ENCODE results near the gene SH3PXD2A.

The SH3PXD2A gene

DNA sequence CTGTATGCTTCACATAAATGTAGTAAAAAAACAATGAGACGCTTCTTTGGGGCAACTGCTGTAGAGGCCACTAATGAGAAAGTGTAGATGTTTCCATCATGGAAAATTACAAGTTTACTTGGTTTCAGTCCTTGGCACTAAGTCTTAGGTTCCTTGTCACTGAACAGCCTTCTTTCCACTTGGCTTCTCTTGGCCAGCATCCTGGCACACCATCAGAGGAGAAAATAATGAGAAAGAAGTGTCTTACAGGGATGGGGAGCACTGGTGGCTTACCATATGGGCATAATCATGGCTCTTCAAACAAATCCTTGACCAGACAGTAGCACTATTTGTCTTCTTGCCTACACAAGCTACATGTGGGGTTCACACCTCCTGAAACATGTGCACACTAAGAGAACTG, 22.5 kb upstream of the SH3PXD2A start:
- ATAC-seq, result no peak

DNA sequence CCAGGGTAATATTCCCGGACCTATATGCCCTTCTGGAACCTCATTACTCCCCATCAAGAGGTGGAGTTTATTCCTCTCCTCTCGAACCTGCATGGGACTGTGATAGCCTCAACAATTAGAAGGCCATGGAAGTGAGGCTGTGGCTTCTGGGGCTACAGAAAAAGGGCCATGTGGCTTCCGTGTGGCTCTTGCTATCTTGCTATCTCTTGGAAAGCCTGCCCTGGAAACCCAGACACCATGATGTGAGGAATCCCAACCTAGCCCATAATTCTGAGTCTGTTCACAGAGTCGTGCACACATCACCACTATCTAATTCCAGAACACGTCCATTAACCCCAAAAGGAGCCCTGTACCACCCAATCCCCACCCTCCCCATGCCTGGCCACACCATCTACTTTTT, 20.8 kb upstream of the SH3PXD2A start:
- ATAC-seq, result no peak

DNA sequence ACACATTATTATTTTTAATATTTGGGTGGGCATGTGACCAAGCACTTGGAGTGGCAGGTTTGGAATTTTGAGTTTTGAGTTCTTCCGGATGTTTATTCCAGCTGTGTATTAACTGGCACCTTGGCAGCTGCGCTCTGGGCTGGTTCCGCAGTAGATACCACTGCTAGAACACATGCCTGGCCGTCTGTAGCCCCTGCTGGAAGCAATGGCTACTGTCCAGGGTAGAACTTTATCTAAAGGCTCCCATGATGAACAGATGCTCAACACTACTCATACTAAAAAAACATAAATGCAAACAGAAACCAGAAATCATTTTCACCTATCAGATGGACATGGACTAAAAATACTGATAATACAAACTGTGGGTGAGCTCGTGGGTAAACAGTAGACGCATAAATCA, 19.4 kb upstream of the SH3PXD2A start:
- no peak for ATAC-seq

DNA sequence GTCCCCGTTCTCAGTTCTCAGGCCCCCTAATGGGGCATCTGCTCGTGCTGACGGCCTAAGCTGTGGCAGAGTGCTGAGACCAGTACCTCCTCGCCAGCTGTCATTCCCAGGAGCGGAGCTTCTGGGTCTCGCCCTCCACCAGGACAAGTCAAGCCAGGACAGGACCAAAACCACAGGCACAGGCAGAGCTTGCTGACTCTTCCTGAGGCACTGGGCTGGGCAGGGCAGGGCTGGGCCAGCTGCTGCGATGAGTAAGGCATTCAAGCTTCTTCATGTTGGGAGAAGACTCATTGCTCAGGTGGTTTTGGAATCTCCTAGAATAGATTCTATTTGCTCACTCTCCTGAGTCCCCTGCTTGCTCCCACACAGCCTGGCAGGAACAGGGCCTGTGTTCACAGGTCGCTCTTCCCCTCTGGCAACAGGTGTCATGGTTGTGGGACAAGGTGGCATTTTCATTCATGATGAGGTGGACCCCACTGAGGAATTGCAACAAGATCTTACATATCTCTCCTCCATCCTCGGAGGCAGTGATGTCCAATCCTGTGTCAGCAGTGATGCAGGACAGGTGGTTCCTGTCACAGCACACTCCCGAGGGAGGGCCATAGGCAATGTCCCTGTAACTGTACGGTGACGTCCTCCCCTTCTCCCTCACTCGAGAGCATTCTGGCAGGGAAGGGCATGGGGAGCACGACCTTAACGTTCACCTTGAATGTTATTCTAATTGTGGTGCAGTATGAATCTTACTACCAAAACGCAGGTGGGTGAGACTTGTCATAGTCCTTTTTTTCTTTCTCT, 17.0 kb upstream of the SH3PXD2A start:
- ATAC-seq, result no peak

DNA sequence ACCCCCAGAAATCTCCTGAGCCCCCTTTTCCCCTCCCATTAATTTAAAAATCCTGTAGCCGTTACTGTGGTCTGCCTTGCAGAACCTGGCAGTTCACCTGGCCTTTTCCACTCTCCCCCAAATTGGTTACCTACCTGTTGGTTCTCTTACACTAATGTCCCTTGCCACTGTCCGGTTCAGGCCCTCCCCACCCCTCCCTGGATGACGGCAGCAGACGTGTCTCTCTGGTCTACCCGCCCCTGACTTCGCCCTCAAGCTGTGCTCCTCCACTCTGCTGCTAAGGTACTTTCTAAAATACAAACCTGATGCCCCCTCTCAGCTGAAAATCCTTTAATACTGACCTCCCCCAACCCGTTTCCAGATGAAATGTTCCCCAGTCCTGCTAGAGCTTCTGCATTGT, 15.6 kb upstream of the SH3PXD2A start:
- ATAC-seq, result no peak

DNA sequence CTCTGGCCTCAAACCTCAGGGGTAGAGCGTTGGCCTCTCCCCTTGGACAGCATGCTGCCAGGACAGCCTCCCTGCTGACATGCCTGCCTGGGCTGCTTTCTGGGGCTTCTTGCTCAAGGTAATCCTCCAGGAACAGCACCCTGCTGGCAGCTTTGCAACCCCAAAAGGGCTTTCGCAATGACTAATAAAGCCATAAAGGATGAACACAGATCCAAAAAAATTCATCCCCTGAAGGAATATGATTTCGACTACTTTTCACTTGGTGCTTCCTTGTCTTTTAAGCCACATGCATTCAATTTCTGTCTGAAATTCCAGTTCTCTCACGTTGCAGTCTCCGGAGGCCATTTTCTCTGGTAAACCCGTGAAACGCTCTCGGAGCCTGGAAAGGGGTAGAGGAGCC, 15.1 kb upstream of the SH3PXD2A start:
- ATAC-seq, result no peak

DNA sequence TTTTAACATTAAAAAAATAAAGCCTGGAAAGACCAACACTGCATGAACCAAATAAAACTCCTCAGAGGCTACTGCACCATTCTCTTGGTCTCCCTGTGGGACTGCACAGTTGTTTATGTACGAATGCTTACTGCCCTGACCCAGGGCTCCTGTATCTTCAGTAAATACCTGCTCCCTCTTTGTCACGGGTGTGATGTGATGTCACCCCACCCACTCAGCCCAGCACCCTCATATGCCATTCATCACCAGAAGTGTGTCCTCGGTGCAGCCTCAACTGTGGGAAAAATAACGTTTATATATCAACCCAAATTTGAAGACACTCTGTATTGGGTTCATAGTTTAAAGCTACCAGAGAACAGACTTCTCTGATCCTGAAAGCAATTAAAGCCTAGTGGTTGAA, 14.0 kb upstream of the SH3PXD2A start:
- ATAC-seq, result no peak

DNA sequence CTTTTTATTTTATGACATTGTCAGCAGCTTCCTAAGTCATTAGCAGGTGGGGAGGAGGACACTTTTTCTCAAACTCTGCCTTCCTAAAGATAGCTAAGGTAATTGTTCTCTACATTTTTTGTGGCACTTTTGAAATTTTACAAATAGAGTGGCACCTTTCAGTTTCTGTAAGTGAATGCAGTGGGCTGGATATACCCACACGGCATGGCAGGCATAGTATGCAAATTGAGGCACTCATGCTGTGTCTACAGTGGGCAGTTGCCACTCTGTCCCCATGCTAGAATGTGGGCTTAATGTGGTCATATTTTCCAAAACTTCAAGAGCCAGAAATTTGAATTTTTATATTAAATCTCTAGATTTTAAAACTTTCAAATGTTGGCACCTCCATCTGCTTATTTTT, 12.8 kb upstream of the SH3PXD2A start:
- no peak for ATAC-seq

DNA sequence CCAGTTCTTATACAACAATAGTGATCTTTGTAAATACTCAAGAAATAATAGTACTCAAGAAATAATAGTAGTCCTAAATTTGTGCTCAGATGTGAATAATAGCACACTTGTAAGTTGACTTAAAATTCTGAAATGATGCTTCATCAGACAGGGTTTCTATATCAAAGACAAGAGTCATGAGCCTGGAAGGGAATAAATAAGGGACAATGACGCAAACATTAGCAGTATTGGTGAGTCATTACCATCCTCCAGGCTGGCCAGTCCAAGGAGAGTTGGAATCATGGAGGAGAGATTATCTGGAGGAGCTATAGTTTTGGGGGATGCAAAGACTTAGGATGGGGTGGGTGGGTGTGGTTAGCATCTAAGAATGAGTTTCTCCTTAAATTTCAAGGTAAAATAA, 6.1 kb upstream of the SH3PXD2A start:
- ATAC-seq, result no peak

DNA sequence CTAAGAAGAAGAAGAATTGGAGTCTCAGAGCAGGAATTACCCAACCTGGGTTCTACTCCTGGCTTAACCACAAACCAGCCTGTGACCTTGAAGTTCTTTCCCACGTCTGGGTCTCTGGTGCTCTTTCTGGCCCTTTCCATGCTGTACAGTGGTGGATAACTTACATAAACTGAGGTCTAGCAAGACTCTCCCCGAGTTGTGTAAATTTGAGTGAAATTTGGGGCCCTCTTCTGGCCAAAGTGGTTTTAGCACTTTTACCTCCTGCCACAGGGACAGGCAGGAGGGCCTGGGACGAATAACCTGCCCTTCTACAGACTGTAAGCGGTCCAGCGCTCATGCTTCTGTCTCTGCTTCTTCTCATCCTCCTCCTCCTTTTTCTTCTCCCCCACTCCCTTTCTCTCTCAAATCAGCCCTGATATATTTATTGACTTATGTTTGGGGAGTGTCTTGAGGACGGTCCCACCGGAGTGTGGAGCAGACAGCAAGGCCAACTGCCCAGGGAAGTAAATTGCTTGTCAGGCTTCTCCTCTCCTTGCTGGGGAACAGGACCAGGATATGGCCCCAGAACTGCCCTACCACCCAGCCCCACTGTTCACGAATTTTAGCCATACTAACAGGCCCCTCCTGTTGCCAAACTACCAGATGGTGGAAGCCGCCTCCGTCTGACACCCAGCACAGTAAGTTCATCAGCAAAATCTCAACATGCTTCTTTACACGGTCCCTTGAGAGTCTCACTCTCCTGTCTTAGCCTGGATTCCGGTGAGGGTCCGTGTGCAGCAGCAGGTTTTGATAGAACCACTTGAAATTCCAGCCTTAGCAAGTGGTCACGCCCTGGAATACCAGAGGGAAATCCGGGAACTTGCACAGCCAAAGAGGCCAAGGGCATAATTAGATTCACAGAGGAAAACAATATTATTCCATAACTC, 4.0 kb upstream of the SH3PXD2A start:
- peak; percentile 54 to 59 for ATAC-seq

DNA sequence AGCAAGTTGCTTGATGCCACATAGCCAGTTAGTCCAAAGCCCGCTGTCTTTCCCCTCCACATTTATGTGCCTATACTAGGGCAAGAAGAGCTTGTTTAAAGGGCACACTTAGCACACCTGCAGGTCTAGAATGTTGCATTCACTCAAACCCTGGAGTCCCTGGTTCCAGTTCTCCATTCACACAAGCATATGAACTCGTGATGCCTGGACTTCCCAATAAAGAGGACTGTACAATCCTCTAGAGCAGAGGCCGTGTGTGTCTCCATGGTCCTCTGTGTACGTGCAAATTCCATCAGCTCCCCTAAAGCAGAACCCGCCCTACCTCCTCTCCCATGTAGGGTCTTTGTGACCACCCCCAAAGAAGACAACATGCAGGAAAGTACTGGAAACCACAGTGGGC, 3.0 kb upstream of the SH3PXD2A start:
- no peak for ATAC-seq

DNA sequence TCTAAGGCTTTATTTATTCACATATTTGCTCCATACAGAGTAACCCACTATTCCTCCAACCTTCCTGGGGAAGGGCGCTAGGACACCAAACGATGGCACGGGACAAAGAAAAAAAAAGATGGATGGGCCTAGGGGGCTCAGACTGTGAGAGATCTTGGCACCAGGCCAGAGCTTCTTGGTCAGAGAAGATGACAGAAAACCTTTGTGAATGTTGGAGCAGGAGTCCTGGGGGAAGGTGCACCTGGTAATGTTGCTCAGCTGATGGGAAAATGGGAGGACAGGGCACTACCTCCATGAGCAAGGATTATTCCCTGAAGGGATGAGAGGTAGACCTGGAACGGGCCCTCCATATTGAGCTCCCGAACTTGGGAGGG, 1.4 kb upstream of the SH3PXD2A start:
- ATAC-seq, result no peak

DNA sequence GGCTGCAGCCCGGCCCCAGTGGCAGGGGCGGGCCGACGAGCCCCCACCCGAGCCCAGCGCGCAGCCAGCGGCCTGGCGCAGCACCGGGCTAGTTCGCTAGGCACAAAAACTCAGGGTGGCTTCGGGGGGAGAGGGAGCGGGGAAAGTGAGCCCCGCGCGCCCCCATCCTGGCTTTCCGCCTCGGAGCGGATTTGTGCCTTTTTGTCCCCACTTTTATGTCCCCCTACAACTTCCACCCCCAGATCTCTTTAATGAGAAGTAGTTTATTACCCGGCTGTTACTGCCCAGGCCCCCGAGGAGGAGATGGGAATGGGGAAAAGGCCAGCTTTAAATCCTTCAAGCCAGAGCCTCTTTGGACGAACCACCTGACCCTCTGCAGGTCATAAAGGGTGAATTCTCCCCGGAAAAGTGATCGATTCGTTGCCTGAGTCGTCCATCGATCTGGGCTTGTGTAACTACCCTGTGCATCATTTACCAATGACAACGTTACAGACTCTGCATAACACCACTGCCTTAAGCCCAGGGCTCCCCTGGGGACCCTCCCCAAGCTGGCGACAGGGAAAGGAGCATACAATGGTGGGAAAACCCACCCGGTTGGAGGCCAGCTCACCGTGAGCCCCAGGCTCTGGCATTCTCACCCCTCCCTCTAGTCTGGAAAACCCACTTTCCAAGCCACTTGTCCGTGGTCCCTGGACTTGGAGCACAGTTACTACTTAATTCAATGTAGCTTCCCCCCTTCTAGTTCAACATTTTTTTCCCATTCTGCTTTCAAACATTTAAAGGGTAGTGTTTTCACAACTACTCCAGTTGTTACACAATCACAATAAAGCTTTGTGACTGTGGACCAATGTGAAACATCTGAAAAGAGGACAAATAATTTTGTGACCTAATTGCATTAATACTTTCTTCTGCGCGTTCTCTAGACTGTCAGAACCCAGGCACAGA, 748 bp upstream of the SH3PXD2A start:
- no peak for ATAC-seq

DNA sequence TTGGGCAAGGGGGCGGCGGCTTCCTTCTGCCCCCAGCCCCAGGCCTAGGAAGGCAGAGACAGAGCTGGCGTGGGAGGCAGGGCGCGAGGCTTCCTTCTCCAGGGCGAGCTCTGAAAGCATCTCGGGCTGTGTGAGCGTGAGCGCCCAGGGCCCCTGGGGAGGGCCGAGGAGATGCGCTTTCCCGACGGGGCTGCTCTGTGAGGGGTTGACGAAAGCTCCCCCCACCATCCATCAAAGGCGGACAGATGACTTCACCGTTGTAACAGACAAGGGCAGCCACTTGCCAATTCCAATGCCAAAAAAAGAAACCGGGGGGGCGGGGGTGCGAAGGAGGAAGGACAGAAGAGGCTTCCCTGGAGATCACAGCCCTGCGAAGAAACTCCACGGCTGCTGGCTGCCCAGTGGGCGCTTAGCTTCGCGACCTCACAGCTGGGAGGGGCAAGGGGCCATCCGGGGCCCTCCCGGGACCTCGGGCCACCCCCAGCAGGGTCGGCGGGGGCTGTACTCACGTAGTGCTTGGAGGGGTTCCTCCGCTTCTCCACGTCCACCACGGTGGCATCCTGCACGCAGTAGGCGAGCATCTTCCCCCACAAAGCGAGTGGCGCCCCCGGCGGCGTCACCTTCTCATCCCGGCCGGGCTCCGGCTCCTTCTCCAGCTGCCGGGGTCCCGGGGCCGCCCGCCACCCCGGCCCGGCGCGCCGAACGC, 537 bp downstream of the SH3PXD2A start:
- ATAC-seq, result peak; percentile 32 to 48

DNA sequence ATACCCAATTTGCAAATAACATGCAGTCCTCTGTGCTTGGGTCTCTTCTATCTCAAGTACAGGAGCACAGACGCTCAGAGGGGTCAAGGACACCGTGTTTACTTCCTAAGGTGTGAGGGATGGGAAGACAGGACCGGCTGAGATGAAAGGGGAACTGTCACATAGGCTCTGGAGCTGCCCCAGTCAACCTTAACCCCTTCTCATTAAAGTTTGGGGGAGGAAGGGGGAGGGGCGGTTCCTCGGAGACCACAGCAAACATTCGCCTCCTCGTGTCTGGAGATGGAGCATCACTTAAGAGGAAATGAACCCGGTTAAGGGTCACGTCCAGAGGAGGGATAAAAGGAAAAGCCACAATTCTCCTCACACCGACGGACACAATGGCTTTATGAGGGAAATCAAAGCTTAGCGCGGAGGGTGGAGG, 1.1 kb downstream of the SH3PXD2A start:
- no peak for ATAC-seq

DNA sequence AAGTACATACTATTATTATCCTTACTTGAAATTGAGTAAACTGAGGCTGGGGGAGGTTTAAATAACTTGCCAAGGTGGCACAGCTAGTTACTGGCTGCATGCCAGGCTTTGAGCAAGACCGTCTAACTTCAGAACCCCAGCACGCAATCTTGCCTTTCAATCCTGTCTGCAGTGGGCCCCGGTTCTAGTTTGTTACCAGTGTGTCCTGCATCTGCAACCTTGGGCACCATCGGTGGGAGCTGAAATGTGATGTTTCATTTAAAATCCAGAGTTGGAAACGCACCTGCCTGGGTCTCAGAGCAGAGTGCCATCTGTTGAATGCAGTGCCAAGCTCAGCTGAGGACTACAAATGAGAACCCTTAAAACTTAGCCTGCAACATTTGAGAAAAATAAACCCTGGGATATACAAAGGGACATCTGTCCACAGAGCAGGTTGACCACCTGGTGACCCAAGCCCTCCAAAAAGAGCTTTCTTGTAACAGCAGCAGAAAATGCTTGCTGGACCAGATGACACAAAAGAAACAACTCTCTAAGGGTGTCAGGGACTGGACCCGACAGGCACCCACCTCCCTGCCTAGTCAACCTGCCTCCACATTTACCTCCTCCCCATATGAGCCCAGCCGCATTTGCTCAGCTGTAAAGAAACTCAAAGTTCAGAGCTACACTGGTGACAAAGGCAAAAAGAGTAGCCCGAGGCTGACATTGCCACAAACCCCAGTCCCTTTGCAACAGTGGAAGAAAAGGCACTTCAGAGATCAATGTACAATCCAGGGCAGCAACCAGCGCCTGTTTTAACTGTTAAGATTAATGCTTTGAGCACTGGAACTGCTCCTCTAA, 1.7 kb downstream of the SH3PXD2A start:
- no peak for ATAC-seq

DNA sequence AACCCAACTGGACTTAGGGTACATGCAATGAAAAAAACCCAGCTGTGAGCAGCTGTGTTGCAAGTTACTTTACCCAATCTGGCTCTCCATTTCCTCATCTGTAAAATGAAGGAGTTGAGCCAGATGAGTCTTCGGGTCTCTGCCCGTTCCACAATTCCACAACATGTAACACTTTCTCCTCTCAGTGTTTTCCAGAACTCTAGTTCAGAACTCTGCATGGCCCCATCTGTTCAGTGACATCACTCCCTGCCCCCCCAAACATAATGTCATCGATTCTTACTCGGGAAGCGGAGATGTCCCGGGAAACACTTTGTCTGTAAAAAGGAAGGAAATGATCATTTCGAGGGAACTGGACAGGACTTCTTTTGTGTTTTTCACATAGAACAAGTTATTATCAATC, 2.5 kb downstream of the SH3PXD2A start:
- no peak for ATAC-seq

DNA sequence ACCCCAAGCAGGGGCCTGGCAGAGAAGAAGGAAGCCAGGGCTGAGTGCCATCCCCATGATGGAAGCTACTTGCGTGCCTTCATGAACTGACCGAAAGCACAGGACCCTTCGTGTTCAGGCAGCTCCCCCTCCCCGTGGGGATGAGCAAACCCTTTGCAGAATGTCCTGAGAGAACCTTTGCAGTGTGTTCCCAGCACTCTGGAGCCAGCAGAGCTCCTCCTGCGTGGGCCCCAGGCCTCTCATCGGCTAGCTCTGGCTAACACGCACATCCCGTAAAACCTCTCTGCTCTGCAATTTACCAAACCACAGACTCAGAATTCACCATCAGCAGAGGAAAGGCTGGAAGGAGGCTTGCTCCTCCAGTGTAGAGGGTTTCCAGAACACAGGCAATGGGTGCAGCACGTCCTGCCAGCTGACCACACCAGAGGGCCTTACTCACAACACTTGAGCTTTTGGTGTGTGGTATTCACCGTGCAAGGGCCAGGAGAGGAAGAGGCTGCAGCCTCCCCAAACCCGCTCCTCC, 3.1 kb downstream of the SH3PXD2A start:
- no peak for ATAC-seq

DNA sequence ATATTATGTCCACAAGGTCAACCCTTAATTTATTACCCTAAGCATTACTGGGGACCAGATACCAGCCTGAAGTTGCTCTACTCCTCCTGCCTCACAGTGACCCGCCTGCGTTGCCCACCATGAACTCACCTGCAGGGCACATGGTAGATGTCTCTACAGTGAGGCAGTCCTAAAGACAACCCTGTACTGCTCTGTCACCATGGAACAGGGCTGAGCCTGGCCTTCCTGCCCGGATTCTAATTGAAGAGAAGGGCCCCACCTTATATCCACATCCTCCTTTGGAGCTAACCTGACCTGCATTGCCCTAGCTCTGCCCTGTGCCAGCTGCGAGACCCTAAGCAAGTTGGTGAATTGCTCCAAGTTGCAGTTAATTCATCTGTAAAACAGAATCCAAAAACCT, 4.1 kb downstream of the SH3PXD2A start:
- ATAC-seq, result no peak

DNA sequence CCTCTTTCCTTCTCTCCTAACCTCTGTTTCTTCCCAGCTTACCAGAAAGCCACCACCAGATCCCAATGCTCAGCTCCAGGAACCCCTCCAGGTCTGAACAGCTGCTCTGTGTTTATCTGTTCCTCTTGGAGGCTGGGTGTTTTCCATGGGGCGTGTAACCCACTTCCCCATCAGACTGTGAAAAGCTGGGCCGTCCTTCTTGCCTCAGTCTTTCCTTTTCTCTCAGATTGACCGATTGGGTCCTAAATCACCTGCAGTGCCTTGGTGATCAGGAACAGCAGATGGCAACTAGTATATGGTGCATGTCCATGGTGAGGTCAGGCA, 4.8 kb downstream of the SH3PXD2A start:
- no peak for ATAC-seq

DNA sequence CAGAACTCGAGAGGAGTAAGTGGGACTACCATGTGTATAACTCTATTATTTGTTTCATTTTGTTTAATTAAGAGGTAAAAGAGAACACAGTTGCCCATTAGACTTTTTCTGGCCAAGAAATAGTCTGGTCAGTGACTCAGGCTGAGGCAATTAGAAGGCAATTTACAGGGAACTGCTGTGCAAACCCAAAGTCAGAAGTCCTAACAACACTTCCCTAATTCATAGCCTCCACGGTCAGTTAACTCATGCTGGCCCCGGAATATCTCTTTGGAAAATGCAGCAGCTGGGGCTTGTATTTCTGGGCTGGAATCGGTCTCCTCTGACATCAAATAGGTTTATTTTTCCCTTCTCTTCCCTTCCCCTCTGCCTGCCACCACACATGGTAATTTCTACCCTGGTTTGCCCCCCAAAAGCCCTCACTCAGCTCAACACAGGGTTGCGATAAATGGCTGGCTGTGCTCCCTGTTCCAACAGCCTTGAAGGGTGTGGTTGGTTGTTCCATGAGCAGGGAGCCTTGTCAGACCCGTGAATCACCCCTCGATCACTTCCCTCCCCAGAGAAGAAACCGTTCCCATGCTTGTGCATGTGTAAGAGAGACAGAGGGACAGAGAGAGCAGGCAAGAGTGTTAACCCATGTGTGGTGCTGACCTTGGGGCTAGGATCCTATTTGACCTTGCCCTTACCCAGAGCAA, 5.3 kb downstream of the SH3PXD2A start:
- no peak for ATAC-seq
